AML-193 (cell line): ENCODE data around the gene CHL1.

Source experiments
- DNase-seq, 2 experiments: peaks; one replicate each; lab custom pipeline; 2025; lab: John Stamatoyannopoulos, UW

CHL1 gene

DNA sequence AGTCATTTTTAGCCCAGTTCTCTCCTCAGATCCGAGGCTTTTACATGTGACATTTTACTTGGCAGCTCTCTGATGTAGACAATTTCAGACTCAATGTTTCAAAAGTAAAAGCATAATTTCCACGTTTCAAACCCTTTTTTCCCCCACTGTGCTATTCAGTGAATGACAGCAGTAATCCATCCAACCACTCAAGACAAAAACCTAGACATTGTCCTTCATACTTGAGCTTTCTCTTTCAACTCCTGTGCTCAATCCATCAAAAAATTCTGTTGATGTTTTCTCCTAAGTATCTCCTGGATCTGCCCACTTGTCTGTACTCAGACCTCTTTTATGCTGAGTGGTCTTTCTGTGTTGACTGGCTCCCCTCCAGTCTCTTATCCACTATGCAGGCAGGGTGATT is 214.7 kb downstream of the CHL1 start:
- DNase-seq, result no peak

DNA sequence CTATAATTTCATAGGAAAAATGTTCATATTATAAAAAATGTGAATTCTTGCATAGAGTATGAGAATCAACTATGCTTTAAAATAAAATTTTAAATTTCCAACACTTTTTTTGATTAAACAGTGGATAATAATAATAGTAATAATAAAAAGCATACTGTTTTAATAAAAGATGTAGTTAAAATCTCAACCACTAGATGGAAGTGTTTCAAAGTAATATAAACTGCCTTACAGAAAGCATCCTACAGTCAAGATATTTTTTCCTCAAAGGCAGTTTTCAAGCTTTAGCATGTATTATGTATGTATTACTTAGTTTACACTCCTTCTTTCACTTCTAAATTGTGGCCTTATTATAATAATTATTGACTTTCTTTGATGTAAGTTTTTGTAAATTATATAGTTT is 217.5 kb downstream of the CHL1 start:
- peak; percentile 40 to 54 for DNase-seq

DNA sequence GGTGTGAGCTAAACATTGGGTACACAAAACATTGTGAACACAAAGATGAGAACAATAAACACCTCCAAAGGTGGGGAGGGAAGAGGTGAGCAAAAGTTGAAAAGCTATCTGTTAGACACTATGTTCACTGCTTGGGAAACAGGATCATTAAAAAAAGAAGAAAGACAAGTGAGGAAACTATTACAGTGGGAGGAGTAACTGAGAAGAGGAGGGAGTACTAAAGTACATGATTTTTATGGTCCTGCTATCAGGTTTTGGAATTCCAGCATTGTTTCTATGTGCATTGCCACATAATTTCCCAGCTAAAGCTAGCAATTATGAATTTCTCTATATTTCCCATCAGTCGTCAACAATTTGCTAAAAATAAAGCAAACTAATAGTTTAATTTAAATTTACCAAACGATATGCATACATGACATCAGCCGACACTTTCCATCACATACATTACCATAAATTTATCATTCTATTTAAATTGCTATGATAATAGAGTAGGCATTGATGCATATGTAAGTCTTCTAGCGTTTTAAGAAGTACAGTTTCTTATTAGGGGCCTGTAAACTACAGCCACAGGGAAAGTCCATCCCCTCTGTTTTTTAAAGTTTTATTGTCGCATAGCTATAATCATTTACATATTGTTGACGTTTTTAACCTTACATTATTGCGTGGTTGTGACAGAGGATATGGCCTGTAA is 221.8 kb downstream of the CHL1 start:
- no peak for DNase-seq

DNA sequence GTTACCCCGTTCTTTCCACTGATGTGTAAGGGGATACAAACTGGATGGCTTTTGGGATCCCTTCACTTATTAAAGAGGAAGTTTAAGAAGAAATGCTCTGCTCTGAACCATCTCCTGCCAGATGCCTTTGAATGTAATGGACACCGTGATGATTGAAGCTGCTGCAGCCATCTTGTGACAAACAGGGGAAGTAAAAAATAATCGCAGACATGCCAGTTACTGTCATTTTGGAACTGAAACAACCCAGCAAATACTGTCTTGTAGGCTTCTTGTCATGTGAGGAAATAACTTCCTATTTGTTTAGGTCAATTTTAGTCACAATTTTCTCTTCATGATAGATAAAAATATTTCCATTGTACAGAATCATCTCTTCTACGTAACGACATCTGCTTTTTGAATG is 224.0 kb downstream of the CHL1 start:
- DNase-seq, result no peak

DNA sequence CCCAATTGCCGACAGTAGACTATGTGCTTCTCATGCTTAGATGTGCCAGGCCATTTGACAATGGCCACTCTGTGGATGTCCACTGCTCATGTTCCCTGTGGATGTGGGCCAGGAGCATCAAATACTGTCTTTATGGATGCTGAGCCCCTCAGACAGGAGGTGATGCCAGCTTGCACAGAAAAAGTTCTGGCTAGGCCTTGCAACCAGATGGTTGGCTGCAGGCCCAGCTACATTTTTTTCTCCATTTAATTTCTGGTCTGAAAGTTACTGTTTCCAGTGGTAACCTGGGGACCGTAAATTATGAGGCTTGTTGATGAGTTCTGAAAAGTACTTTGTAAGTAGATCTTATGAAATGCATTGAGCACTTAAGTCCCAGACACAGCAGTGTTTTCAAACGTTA is 228.5 kb downstream of the CHL1 start:
- DNase-seq, result no peak

DNA sequence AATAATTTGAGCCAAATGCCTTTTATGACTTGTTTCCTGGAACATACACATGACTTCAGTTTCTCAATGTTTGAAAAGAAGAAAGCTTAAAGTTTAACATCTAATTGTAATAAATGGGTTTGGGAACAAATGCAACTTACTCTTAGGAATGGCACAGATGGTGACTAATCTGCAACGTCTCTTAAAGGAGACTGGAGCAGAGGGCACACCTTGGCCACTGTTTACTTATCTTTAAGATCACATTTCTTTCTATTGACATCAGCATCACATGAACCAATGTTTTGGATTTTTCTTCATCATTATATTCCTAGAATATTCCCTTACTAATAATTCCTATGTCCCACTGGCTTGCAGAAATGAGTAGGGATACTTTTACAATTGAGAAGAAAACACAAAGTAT is 229.5 kb downstream of the CHL1 start:
- DNase-seq, result no peak

DNA sequence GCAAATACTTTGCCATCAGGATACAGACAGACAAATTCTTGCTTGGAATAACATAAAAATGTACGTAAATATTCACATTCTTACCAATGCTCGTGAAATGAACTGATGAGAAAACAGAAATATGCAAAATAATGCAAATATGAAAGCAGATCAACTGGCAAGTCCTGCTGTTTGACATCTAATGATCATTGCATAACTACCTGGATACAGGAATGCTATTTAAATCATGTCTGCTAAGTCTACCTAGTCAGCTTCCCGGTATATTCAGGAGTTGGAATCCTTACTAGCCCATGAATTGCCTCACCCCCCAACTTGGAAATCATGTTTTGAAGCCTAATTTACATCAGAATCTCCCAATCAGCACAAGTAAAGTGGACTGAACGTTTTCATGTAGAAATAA is 230.6 kb downstream of the CHL1 start:
- no peak for DNase-seq

DNA sequence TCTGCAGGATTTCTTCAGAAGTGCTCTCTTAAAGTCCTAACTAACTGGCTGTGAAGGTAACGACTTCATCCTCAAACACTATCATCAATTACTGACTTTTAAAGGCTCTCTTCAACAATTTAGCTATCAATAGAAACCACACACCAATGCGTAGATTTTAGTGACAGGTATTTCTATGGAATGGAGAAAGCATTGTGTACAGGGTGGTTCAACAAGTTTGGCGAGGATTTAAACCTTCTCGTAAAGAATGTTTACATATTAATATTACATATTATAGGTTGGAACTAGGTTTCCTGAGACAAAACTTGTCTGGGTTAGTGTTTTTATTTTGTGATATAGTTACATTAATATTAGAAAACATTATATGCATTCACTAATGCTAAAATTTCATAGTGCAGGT is 233.6 kb downstream of the CHL1 start:
- DNase-seq, result no peak

DNA sequence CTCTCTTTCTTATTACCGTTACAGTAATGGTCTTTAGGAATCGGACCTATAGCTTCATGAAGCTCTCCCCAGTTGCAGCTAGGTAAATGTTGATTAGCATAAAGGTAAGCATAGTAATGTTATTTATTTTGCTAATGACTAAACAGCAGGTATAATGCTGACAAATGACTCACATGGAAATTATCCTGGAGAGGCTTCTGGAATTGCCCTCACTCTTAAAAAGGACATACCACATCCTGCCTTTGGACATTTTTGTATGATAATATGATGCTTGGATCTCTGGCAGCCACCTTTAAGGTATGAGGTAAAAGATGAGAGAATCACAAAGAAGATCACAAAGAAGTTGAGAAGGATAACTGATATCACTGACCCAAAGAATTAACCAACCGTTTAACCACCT is 238.6 kb downstream of the CHL1 start:
- DNase-seq, result no peak

DNA sequence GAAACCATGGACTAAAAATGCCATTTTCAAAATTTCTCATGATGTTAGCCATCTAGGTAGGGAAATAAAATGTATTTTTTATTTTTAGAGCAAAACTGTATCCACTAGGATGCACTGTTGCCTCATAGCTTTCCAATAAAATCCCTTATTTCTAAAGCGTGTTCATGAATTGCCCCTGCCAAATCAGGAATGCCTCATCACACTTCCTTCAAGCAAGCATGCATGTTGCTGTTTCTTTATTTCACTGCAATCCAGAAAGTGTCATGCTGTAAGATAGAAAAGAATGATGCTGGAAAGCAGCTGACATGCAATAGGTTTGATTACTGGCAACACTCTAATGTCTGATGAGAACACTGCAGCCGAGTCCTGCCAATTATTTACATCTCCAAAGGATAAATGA is 239.5 kb downstream of the CHL1 start:
- no peak for DNase-seq

DNA sequence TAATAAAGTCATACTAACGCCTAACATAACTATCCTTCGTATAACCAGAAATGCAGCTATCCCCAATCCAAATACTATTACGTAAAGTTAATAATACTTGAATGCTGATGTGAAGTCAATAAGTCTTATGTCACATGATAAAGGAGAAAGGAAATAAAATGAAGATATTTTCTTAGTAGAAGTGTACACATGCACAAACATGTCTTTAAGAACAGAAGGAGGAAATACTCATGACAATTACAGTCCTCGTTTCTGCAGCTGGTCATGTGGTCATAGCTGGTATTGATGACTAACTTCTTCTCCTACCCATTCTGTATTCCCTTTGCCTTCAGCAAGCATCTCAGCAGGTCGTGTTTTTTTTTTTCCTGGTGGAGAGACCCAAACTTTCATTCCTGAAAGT is 244.3 kb downstream of the CHL1 start:
- no peak for DNase-seq

DNA sequence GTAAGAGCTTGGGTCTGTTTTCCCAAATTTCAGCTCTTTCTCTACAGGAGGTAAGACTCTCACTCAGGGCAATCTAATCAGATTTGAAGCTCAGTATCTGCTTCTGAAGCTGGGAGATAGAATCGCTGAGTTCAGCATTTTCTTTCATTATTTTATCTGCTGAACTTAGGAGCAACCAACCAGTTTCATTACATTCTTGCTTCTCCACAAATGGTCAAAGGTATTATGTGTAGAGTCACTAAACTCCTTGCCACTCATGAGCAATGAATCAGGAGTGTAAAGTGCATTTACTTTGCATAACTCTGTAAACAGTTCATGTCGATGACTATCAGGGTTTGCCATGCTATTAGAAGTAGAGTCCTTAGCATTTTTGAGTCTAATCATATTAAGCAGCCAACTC is 249.4 kb downstream of the CHL1 start:
- DNase-seq, result no peak

DNA sequence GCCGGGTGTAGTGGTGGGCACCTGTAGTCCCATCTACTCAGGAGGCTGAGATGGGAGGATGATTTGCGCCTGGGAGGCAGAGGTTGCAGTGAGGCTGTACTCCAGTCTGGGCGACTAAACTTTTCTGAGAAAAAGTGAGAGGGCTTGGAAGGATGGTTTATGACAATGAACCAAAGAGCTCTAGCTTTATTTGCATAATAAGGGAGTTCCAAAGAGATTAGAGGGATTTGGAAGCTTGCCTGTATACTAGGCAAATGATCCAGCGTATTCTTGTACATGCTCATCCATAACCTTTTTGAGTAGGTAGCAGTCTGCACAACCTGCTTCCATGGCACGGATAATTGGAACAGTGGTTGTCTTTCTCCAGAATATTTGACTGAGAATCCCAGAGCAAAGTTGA is 251.1 kb downstream of the CHL1 start:
- no peak for DNase-seq

DNA sequence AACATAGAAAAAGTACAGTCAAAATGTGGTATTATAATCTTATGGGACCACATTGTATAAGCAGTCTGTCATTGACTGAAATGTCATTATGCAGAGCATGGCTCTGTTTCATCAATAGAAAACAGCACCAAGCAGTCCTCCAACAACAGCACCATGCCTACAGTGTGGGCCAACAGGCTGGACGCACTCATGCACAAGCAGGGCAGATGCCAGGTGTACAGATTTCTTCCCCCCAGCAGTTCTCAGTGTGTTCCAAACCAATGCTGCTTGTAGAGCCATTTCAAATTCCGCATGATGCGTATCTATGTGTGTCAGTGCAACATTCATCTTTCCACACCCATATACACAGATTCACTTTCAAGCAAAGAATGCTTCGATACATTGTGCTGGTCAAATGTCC is 253.1 kb downstream of the CHL1 start:
- DNase-seq, result no peak

DNA sequence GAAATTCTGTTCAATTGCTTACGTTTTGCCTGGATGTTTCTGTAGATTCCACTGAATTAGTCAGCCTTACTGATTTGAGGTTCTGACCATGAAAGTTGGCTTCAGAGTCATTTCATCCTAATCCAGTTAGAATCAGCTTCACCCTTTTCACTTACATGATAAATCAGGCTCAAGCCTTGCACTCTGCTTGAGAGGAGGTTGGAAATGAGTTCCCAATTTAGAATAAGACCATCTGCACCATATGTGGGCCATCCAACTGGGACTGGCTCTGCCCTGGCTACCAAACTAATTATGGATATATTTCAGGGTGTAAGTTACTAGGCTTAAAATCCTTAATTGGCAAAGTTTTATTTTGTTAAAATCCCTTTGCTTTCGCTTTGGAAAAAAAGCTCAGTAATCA is 255.7 kb downstream of the CHL1 start:
- no peak for DNase-seq

DNA sequence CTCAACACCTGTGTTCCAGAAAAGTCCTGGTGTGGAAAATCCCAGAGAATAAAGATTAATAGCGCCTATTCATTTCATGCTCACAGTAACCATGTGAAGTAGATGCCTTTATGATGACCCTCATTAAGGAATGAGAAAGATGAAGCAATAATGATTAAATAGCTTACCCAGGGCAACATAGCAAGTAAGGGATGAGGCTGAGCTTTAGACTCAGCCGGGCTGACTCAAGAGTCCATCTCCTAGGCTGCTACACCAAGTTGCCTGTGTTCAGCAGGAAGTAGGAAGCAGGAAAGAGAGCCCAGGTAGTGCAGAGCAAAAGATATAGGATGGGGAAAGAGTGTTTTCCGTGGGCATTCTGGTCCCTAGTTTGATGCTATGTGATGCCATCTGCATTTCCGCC is 256.5 kb downstream of the CHL1 start:
- DNase-seq, result no peak

DNA sequence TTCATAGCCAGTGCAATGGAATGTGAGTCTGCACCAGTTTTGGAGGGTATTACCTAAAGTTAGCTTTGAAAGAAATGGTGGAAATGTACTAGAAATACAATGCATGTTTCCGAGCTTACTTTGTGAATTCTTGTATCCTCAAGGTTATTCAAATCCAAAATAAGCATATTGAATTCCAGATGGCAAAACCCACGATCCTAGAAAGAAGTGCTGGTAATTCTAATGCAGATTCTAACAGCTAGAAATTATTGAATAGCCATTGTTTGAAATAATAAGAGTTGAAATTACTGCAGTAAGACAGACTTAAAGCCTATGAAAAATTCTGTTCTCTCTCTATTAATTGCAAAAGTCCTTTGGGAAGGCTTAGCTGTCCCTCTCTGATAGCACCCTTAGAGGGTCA is 258.4 kb downstream of the CHL1 start:
- no peak for DNase-seq

DNA sequence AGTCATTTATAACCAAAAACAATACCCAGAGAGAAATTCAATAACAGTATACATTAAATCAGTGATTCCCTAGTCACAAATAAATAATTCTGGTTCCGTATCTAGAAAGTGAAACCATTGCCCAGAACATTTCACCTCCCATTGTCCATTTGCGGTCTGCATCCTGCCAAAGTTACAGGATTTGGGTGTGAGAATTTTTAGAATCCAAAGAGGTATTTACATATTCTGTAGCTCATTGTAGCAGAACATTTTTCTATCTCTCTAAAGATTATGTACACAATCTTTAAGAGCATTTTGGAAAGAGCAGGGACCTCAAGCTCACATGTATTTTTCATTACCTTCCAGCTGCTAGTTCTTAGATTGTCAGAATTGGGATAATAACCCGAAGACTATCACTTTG is 261.6 kb downstream of the CHL1 start:
- no peak for DNase-seq

DNA sequence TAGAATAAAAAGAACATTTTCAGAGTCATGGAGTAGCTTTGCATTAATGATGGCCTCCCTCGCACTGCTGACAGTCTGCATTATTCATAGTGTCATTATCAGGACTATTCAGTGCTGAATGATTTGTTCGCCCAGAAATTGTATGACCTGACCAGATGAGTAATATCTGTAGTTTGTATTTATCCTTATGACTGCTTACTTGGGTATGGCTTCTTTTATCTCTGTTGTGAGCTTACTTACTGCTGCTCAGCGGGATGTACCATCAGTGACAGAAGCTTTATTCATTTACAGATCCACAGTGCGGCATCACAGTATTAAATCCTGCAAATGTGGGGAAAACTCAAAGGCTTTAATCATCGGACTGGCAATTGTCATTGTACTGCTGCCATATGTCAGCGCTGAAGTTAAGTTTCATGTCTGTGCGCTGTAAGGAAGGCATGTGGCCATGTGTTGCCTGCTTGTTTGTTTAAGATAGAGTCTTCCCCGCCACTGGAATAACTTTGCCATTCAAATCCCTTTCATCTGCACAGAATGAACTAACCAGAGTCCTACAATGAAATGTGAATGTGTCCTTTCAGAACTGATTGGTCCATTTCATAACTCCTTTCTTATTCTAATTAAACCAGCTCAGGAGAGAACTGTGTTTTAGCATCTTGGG is 262.2 kb downstream of the CHL1 start:
- DNase-seq, result no peak
